ENCODE data around the gene HARS2. TPM values are rescaled to one million over a fixed set of nuclear protein-coding genes. Genes with fewer than 3 reads are reported as not detected.
"Not testable (repeated sequence)": the region's sequence is repeated elsewhere in the genome, so short reads cannot be mapped to it uniquely, and the experiment has no call there.

The HARS2 gene
- total RNA-seq, 2 donors from 2014 or later = 37.6 to 38.9 TPM

GRCh38 chr5:140690376-140690932 lies 801 bp upstream of the HARS2 start:
- intact Hi-C loops (cut with DNase I, micrococcal nuclease) = no loop called here
- DNase-seq (no peak), ATAC-seq (peak; percentile 13)

GRCh38 chr5:140694276-140694675 lies 3.0 kb downstream of the HARS2 start:
- intact Hi-C loops (cut with DNase I, micrococcal nuclease) = no loop called here
- ATAC-seq = no peak
- no peak for DNase-seq

GRCh38 chr5:140696891-140697492 lies 5.7 kb downstream of the HARS2 start:
- intact Hi-C loops (cut with DNase I, micrococcal nuclease) = no loop called here
- DNase-seq = no peak
- no peak for ATAC-seq

- intact Hi-C loops (cut with DNase I, micrococcal nuclease) = no loop called here
- ATAC-seq = peak; percentile 99
Observed at GRCh38 chr5:140700177-140701144, 9.2 kb downstream of the HARS2 start, which contains the start of gene ZMAT2. TSS of gene ZMAT2 (plus strand) at chr5:140700447. CDS start at chr5:140700461, 14 bp downstream.

GRCh38 chr5:140707812-140708211 lies 16.6 kb downstream of the HARS2 start:
- ATAC-seq (no peak), DNase-seq (no peak)
- intact Hi-C loops (cut with DNase I, micrococcal nuclease) = no loop called here

More at GRCh38 chr5:140700177-140701144, 9.2 kb downstream of the HARS2 start, which contains the start of gene ZMAT2:
- peak; percentile 96 for DNase-seq

GRCh38 chr5:140708787-140709186 lies 17.5 kb downstream of the HARS2 start:
- intact Hi-C loops (cut with DNase I, micrococcal nuclease); DNase-seq; ATAC-seq: not testable (repeated sequence)

GRCh38 chr5:140710899-140711552 lies 19.8 kb downstream of the HARS2 start:
- intact Hi-C loops (cut with DNase I, micrococcal nuclease) = no loop called here
- ATAC-seq (peak; percentile 84), DNase-seq (peak; percentile 85 to 90)

DNA sequence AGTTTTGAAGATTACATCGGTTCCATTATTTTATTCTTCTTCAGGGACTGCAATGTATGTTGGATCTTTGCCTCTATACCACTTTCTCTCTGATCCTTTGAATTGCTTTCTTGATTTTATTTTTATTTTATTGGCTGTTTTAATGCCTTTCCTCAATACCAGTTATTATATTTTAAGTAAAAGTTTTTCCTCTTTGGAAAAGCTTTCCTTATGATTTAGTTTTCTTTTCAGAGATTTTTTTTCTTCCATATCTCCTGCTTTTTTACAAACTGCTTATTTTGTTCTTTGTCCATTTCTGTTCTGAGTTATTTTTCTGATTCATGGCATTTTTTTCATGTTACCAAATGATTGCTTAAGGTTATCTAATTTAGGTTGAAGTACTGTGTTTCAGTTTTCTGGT lies 20.5 kb downstream of the HARS2 start:
- ATAC-seq = no peak
- DNase-seq = no peak
- intact Hi-C loops (cut with DNase I, micrococcal nuclease) = no loop called here

DNA sequence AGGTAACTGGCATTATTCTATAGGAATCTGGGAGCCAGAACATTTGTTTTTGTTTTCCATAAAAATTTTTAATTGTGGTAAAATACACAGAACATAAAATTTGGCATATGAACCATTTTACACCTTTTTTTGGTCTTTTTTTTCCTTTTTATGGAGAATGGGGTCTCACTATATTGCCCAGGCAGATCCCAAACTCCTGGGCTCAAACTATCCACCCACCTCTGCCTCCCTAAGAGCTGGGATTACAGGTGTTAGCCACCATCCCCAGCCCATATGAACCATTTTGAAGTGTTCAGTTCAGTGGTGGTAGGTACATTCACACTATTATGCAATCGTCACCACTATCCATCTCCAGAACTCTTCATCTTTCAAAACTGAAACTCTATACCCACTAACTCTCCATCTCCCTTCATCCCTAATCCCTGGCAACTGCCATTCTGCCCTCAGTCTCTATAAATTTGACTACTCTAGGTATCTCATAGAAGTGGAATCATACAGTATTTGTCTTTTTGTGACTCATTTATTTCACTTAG lies 22.4 kb downstream of the HARS2 start:
- intact Hi-C loops (cut with DNase I, micrococcal nuclease) = no loop called here
- no peak for ATAC-seq
- no peak for DNase-seq

DNA sequence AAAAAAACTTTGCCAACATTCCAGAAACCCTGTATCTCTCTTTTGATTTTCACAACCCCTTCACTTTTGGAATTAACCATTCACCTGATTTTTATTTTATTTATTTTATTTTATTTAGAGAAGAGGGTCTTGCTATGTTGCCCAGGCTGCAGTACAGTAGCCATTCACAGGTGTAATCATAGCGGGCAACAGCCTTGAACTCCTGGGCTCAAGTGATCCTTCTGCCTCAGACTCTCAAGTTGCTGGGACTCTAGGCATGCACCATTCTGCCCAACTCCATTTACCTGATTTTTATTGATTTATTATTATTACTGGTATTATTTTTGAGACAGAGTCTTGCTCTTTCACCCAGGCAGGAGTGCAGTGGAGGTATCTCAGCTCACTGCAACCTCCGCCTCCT lies 25.0 kb downstream of the HARS2 start:
- ATAC-seq; intact Hi-C loops (cut with DNase I, micrococcal nuclease); DNase-seq: not testable (repeated sequence)

DNA sequence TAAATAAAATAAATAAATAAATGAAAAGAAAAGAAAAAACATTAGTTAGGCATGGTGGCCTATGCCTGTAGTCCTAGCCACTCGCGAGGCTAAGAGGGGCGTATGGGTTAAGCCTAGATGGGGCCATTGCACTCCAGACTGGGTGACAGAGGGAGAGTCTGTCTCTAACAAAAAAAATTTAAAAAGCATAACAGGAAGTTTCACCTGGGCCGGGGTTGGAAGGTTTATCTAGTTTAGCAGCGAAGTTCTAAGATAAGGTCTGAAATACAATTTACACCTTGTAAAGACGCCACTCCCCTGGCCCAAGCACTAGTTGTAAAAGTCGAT lies 27.0 kb downstream of the HARS2 start:
- DNase-seq (no peak), ATAC-seq (no peak)
- intact Hi-C loops (cut with DNase I, micrococcal nuclease) = no loop called here

DNA sequence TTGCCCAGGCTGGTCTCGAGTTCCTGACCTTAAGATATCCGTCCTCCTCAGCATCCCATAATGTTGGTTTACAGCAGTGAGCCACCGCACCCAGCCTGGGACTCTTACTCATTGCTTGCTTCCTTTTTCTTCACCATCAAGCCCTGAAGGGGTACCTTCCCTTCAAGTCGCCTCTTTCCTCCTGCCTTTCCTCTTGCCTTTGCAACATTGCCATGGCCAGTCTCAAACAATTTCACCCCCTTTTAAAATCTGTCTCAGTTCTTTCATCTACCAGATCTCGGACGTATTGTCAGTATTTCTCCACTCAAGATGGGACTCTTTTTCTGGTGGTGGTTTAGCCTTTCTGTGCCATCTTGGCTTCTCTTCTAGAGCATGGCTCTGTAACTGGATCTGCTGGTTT lies 29.5 kb downstream of the HARS2 start:
- ATAC-seq; intact Hi-C loops (cut with DNase I, micrococcal nuclease); DNase-seq: not testable (repeated sequence)

DNA sequence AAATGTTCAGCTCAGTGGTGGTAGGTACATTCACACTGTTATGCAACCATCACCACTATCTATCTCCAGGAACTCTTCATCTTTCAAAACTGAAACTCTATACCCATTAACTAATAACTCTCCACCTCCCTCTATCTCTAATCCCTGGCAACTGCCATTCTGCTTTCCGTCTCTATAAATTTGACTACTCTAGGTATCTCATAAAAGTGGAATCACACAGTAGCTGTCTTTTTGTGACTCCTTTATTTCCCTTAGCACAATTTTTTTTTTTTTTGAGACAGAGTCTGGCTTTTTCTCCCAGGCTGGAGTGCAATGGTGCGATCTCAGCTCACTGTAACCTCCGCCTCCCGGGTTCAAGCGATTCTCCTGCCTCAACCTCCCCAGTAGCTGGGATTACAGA lies 30.1 kb downstream of the HARS2 start:
- ATAC-seq; intact Hi-C loops (cut with DNase I, micrococcal nuclease): not testable (repeated sequence)

DNA sequence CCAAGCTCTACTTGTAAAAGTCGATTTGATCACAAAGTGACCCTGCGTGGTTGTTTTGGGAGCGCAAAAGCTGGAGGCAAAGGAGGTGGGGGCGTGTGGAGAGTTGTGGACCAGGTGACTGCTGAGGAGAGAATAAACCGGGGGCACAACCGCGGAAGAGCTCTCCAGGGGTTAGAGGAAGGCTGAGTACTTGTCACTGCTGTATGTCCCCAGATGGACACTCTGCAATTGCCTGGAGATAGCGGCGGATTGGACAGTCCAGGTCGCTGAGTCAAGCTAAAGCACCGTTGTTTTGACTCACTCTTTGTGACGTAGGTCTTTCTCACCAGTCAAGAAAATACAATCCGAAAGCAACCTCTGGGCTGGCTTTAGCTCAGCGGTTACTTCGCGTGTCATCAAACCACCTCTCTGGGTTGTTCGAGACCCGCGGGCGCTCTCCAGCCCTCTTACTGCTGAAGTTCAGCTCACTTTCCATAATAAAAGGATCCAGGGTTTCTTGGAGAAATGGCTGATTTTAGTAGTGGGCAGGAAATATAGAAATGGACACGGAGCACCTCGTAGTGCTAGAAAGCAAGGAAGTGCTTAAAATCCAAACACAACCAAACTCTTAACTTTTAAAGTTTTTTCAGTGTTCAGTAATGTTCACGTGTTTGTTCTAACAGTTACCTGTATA lies 34.7 kb downstream of the HARS2 start:
- ATAC-seq = peak; percentile 68
- intact Hi-C loops (cut with DNase I, micrococcal nuclease) = no loop called here
- DNase-seq = peak in 1 of 2 donors; percentile 26

More for the DNA sequence above, 30.1 kb downstream of the HARS2 start:
- not testable (repeated sequence) for DNase-seq

DNA sequence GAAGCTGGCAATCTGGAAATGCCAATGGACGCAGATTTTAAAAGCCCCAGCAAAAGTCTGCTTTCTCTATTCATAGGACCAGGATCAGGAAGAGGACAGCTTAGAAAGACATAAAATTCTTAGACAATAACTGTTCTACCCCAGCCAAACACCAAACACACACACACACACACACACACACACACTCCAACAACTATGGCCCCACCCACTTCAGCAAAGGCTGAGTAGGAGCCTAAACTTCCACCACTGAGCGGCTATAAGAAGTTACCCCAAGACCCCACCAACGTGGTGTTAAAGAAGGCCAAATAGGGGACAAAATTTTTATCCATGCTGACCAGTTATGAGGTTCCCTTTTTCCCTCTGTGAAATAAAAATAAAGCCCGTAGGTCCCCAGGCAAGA lies 41.8 kb downstream of the HARS2 start:
- no peak for DNase-seq
- ATAC-seq = no peak
- intact Hi-C loops (cut with DNase I, micrococcal nuclease) = no loop called here

GRCh38 chr5:140734354-140734753 lies 43.1 kb downstream of the HARS2 start:
- DNase-seq (no peak), ATAC-seq (no peak)
- intact Hi-C loops (cut with DNase I, micrococcal nuclease) = no loop called here

- intact Hi-C loops (cut with DNase I, micrococcal nuclease) = no loop called here
- ATAC-seq (no peak), DNase-seq (no peak)
Observed at GRCh38 chr5:140737486-140737885, 46.2 kb downstream of the HARS2 start.

DNA sequence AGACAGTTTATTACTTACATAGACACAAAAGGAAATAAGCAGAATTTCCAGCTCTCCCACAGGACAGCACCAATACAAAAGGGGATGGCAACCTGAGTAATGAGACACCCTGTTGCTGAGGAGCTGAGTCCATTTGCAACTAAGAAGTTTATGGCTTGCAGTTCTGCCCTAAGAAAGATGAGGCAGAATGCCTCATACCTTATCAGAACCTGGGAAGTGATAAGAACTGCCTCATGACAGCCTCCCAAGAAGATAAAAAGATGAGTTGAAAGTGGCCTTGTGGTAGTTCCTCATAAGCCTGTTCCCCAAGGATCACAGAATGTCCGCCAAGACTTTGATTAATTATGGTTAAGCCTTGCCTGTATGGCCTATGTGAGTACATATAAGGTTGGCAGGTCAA lies 50.7 kb downstream of the HARS2 start:
- ATAC-seq (no peak), DNase-seq (no peak)
- intact Hi-C loops (cut with DNase I, micrococcal nuclease) = no loop called here
